Activated naive CD8-positive, alpha-beta T cell treated with anti-CD3 and anti-CD28 coated beads, Interleukin-2, amount 50 U/mL, for 16 hours (primary cell): Measurements from ENCODE around the gene ZNF580.

Experiments
- DNase-seq: peaks from one replicate; pipeline ENCODE4 v3.0.0-alpha.2; 2020; ENCODE audit warnings: low read depth, low spot score

ZNF580 gene

DNA sequence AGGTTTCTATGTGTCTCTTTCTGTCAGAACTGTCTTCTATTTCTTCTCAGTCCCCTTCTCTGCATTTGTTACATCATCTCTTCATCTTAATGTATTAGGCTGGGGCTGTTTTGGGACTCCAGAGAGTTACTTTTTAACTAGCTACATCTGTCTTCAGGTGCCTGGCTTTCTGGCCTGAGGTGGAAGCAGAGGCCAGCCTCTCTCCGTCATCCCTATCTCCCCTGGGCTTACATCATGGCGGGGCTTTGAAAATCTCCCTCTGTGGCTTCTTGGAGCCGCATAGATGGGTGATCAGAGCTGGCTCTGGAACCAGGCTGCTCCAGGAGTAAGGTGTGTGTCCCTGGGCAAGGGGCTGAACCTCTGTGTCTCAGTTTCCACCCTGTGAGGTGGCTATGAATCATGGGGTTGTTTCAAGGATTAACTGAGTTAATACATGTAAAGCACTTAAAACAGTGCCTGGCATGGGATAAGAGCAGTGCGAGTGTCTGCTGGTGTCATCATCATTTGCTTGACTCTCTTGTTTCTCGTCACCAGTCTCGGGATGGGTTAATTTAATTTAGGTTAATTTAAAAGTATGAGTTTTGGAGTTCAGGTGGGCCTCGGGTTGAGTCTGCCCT, 36.2 kb downstream of the ZNF580 start:
- no peak for DNase-seq

DNA sequence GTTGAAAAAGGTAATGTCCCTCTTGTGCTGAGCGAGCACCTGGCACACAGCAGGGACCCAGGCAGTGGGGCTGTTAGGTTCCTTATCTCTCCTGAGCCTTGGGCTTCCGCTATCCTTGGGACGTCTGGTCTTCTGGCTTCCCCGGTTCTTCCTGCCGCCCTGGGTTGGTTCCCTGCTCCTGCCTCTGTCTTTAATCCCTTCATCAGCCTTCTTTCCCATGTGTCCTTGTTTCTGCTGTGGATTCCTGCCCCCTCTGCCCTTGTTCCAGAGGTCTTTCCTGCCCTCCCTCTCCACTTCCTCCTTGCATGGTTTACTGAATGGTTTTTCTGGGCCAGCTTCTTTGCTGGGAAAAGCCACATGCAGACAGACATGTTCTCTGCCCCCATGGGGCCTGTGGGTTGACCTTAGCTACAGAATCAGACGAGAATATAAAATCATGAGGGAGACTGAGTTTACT, 36.8 kb downstream of the ZNF580 start:
- DNase-seq: no peak

DNA sequence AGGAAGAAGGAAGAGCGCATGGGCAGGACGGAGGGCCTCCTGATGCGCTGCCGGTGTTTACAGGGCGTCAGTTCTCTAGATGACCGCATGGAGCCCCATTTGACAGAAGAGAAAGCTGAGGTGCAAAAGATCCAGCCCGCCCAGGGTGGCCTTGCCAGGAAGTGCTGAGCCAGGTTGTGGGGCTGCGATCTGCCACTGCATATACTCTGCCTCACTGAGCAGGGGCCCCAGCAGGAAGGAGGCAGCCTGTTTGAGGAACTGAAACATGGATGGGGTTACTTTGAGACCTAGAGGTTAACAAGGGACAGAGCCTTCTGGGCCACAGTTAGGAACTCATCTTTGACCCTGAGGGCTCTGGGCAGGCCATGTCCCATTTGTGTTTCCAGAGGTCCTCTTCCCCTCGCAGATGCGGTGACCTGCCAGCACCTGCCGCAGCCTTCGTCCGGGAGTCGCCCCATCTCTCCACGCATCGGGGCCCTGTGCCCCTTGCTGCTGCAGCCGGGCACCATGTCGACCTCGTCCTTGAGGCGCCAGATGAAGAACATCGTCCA, 37.4 kb downstream of the ZNF580 start:
- no peak for DNase-seq

DNA sequence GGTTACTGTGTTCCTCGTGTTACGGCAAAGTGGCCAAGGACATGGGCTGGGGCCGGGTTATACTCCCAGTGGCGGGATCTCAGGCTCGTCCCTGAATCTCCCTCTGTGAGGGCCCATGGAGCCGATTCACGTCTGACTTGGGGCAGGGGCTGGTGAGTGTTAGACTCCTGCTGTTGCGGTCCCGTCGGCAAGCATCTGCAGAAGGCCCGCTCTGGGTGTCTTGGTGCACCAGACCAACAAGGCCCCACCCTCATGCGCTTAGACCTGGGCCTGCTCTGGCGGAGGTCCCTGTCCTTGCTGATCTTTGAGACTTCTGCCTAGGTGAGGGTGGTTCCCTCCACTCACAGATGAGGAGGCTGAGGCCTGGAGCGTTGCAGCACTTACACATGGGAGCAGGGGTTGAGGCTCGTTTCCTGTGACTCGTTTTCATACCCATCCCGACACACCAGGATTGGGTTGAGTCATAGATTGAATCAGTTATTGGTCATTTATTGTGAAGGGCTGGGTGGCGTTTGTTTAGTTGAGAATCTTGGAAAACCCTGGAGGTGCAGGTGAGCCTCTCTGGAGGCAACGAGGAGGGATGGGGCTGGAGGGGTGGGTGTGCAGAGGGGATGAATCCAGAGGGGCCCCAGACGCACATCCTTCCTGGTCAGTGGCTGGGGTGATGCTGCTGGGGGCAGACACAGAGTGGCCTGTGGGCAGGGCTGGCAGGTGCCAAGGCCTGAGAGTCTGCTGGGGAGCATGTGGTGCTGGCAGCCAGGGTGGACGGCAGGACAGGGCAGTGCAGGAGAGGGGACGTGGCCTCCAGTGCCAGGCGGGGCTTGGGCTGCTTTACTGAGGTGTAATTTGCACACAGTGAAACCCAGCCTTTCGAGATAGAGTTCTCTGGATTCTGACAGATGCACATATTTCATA, 38.8 kb downstream of the ZNF580 start:
- no peak for DNase-seq

DNA sequence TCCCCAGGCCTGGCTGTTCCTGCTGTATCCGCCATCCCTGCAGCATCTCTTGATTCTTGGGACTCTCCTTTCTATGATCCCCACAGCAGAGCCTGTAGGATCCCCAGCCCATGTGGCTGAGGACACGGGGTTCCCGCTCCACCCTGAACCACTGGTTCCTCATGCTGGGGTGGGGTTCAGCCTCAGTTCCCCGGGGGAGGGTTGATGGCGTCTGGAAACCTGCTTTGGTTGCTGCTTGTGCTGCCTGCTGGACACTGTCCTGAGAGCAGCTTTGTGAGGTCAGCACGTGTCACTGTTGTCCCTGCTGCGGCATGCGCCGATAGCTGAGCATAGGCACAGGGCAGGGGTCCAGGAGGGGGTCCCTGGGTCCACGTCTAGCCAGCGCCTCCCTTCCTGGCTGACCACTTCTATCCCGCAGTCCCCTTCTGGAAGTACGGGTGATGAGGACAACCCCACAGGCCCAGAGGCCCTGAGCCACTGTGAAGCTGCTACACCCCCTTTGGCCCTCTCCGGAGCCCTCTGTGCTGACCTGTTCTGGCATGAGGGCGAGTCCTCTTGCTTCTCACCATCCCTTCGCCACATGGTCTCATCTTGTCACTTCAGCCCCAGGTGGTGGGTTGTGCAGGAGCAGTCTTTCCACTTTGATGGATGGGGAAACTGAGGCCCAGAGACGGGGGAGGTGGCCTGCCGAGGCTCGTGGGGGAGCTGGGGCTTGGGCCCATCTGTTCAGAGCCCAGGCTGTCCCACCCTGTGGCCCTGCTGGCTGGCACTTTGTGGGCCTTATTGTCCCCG, 39.7 kb downstream of the ZNF580 start:
- no peak for DNase-seq

DNA sequence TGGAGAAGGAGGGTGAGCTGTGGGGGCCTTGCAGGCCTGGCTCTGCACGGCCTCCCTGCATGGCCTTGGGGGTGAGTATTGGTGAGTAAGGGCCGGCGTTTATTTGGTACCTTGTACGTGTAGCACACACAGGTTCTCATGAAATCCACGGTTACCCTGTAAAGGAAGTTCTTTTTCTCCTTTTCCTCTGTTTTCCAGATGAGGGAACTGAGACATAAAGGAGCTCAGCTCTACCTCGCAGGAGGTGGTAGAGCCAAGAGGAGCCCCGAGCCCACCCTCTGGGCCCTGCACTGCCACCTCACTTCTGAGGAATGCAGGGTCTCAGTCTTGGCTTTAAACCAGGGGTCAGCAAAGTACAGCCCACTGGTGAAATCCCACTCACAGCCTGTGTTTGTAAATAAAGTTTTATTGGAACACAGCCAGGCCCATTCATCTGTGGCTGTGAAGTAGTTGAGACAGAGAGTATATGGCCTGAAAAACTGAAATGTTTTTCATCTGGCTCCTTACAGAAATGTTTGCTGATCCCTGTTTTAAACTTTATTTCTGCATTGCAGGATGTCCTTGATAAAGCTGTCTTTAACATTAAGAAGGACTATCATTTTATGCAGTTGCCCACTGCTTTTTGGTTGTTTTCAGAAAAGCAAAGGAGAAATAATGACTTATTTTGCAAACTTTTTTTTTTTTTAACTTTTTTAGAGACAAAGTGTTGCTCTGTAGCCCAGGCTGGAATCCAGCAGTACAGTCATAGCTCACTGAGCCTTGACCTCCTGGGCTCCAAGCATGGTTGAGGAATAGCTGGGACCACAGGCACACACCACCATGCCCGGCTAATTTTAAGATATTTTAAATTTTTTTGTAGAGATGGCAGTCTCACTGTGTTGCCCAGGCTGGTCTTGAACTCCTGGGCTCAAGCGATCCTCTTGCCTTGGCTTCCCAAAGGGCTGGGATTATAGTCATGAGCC, 40.6 kb downstream of the ZNF580 start:
- DNase-seq: no peak

DNA sequence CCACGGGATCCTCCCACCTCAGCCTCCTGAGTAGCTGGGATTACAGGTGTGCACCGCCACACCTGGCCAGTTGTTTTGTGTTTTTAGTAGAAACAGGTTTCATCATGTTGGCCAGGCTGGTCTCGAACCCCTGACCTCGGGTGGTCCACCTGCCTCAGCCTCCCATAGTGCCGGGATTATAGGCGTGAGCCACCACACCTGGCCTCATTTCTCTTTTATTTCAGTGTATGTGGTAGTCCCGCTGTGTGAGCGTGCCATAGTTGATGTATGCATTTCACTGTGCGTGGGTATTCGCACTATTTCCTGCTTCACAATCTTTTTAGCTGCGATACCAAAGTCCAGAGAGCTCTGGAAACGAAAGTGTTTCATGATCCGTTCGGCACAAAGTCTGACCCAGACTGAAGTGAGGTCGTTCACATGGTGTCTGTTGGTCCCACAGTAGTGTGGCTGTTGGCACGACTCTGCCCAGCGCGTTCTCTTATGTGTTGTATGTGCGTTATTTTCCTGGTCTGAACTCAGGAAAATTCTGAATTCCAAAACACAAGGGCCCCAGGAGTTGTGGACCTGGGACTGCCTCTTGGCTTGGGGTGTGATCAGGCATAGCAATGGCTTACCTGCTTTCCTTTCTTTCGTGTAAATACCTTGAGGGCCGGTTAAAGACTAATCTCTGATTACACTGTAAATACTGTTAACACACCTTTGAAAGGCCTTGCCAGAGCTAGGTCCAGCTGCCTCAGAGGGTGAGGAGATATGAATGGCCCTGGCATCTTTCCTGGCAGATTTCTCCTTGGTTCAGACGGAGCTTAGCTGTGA, 42.9 kb downstream of the ZNF580 start:
- DNase-seq: no peak

DNA sequence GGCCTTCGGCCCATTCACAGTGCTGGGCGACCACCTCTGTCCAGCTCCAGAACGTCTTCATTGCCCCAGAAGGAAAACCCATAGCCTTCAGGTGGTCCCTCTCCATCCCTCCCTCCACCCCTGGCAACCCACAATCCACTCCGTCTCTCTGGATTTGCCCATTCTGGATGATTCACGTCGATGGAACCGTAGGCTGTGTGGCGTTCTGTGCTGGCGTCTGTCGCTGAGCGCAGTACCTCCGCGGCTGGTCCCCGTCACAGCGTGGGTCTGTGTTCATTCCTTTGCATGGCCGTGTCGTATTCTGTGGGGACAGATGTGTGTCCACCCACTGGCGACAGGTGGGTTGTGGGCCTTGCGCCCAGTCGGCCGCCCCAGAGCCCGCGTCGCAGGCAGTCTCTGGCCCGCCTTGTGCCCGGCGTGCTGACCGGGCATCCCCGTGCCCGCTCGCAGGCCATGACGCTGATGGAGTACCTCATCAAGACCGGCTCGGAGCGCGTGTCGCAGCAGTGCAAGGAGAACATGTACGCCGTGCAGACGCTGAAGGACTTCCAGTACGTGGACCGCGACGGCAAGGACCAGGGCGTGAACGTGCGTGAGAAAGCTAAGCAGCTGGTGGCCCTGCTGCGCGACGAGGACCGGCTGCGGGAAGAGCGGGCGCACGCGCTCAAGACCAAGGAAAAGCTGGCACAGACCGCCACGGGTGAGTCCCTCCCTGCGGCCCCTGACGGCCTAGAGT, 44.3 kb downstream of the ZNF580 start:
- no peak for DNase-seq

DNA sequence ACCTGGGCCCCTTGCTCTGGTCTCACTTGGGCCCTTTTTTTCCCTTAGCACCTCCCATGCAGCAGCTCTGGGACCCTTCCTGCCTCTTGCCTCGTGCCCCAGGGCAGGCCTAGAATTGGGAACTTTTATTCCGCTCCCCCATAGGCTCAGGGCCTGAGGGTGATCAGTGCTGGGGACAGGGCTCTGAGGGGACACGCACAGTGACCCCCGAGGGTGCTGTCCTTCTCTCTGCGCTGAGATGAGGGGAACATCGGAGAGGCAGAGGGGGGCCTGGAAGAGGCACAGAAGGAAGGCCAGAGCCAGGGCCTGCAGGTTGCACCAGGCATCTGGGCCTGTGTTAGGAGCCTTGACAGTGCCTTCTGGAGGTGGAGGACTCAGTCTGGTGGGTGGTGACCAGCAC, 45.0 kb downstream of the ZNF580 start:
- DNase-seq: no peak

DNA sequence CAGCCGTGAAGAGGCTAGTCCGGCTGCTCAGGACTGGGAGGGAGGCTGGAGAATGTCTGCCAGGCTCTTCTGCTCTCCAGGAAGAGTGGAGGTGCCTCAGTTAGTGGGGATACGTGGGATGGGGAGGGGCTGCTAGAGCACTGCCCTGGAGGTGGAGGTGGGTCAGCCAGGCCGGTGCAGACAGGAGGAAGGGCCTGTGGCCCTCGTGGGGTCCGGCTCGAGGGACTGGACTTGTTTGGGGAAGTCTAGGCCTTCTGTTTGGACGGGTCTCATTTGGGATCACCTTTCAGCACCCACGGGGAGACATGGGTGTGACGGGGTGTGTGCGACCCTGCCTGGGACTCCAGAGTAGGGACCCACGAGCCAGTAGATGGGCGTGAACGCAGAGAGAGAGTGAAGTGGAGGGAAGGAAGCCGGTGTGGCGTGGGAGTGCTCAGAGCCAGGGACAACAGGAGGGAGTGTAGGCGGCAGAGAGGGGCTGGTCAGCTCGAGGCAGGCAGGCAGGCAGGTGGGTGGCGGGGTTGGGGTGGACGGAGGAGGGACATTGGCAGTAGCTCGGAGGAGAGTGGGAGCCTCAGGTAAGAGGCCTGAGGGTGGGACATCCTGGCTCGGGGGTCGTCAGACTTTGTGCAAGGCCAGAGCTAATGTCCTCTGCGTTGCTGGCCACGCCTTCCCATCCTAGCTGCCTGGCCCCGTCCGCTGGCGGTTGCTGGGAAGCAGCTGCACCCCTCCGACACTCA, 45.7 kb downstream of the ZNF580 start:
- DNase-seq: no peak

DNA sequence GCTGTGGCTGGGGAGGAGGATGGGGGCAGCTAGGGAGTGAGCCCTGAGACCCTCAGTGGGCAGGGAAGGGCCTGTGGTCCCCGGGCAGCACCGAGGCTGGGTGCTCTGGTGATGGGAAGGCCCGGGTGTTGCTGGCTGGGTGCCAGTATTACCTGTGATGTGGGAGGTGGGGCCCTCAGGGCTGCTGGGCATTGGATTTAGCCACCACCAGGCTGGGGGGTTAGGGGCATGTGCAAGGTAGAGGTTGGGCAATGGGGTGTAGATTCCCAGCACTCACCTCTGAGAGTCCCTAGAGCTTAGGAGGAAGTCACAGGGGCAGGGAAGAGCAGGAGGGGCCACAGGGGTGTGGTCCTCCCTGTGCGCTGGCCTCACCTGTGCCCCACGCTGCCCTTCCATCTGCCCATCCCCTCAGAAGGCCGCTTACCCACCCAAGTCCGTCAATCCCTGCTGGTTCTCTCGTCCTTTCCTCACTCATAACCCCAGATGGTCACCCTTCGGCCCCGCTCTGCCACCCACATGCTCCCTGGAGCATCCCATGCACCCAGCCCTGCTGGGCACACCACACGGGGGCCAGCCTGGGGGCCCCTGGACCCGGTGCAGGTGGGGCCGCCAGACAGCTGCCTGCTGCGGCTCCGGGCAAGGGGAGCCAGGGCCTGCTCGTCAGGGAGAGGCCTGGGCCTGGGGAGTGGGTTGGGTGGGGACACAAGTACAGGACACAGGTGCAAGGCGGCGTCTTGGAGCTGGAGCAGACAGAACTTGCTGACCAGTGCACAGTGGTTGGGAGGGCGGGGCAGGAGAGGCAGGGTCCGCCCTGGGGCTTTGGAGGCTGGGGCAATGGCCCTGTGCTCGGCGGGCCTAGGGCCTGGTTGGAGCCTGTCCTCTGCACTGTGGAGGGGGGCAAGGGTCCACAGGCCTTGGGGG, 46.7 kb downstream of the ZNF580 start:
- DNase-seq: no peak

DNA sequence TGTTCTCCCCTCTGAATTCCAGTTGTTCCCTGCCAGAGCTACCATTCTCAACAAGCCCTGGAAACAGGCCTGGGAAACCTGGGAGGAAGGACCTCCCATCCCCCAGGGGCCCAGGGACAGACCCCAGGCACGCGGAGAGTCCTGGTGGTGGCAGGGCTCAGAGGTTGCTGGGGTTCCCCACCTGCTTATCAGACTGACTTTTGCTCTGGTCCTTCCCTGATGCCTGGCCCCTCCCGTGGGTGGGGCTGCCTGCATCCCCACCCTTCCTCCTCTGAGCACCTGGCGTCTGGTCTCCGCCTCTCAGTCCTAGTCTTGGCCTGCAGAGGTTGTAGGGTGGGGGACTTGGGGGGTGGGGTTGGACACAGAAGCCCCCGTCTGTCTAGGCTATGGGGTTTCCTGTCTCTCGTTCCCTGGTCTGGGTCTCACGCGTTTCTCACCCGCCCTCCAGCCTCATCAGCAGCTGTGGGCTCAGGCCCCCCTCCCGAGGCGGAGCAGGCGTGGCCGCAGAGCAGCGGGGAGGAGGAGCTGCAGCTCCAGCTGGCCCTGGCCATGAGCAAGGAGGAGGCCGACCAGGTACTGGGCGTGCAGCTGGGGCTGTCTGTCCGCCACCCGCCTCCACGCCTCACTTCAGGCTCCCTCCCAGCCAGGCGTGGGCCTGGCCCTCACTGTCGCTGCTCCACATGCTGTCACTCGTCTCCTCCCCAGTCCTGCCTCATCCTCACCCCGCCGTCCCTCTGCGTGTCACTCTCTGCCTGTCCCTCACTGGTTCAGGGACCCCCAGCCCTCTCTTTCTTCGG, 47.8 kb downstream of the ZNF580 start:
- DNase-seq: no peak

DNA sequence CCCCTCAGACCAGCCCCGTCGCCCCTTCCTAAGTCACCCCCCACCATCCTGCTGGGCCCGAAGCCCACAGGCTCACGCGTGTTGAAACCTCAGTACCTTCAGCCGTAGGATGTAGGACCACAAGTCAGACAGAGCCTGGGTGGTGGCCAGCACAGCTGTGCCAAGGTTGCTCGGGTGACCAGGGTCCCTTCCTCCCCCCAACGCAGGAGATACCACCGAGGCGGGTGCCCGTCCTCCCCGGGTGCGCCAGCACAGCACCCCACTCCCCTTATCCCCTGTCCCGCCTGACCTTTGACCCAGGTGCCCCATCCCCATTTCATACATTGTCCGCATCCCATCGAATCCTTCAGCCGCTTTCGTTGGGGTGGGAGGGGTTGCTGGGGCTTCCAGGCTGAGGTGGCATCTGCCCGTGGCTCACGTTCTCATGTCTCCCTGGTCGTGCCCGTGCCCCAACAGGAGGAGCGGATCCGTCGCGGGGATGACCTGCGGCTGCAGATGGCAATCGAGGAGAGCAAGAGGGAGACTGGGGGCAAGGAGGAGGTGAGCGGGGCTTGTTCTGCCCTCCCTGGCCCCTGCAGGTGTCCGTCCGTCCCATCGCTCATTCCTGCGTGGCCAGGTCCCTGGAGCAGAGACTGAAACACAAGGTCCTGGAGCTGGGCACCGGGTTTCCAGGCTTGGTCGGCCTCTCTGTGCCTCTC, 48.8 kb downstream of the ZNF580 start:
- DNase-seq: no peak

DNA sequence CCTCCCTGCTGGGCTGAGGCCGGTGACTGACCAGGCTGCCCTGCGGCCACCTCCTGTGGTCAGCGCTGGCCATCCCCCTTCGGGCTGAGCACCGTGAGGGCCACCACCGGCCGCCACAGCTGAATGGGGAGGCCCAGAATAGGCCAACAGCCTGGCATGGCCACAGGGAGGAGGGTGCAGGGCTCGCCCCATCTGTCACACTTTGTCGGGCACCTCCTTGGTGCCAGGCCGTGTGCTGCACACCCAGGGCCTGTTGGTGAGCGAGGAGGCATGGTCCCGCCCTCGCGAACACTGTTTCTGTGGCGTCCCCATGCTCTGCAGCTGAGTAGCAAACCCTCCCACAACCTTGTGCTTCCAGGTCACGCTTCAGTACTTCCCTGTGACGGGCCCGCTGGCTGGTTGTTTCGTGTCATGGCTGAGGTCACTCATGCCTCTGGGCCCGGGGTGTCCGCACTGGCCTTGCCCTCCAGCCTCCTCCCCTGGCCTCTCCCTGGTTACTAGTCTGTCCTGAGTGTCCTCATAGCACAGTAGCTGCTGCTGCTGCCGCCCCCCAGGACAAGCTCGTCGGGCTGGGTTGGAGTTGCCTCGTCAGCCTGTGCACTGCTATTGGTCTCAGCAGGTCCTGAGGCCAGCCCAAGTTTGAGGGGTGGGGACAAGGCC, 49.4 kb downstream of the ZNF580 start:
- DNase-seq: no peak

DNA sequence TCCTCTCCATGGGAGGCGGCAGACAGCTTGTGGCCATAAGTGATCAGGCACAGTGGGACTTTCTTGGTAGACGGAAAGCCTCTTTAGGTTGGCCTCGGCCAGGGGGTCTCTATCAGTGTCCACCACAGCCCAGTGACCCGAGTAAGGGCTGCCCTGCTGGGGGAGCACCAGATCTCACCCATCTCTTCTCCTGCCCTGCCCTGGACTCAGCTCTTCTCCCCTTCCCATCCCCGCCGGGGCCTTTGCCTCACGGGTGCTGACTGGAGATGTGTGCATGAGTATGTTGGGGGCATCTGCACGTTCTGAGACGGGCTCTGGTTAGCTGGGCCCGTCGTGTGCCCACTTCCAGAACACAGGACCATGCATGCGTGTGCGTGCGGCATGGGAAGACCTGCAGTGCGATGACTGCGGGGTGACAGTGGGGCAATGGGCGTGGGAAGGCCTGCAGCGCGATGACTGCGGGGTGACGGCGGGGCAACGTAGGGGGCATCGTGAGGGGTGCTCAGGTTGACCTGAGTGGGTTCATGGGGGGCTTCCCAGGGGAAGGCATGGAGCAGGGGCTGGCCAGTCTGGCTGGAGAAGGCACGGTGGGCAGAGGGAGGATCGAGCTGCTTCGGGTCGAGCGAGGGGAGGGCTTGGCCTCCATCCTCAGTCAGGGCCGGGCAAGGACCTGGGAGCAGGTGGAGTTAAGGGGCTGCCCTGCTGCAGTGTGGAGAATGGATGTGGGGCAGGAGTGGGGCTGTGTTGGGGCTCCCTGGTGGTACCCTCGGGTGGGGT, 50.2 kb downstream of the ZNF580 start:
- no peak for DNase-seq
